Activated CD4-positive, alpha-beta T cell treated with anti-CD3 and anti-CD28 coated beads, Interleukin-2, amount 50 U/mL, for 24 hours (primary cell): ENCODE data around the gene ATG9A.

Experiments
- DNase-seq, 2 donors: peaks; one replicate each; pipeline ENCODE4 v3.0.0-alpha.2; 2020; ENCODE audit warnings: low read depth in 1 of 2, low spot score in 1 of 2

The ATG9A gene

DNA sequence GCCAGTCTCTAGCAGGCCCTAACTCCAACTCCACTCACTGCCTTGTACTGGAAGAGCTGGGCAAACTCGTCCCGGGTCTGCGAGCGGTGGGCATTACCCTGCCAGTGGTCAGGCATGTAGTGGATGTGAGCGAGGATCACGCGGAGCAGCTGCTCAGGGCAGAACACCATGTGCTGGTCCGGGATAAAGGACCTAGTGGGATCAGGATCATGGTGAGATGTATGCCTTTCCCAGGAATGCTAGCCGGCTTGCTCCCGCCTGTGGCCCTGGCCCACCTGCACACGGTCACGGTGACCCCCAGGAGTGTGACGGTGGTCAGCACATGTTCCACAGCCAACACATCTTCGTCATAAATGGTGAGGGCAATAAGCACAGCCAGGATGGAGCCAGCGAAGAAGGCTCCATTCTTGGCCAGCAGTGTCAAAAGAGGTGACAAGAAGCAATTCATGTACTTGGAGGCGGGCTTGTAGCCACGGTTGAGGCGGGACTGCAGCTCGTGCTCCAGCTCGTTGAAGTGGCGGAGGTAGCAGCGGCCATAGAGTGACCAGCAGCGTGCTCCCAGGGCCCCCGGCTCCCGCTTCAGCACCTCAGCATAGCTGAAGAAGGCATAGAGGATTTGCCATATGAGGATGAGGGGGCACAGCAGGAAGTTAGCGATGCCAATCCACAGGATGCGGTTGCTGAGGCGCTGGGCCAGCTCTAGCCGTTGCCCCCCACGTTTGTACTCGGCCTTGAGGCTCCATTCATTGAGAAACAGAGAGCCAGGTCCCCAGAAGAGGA lies 5.4 kb downstream of the ATG9A start:
- DNase-seq, result no peak

DNA sequence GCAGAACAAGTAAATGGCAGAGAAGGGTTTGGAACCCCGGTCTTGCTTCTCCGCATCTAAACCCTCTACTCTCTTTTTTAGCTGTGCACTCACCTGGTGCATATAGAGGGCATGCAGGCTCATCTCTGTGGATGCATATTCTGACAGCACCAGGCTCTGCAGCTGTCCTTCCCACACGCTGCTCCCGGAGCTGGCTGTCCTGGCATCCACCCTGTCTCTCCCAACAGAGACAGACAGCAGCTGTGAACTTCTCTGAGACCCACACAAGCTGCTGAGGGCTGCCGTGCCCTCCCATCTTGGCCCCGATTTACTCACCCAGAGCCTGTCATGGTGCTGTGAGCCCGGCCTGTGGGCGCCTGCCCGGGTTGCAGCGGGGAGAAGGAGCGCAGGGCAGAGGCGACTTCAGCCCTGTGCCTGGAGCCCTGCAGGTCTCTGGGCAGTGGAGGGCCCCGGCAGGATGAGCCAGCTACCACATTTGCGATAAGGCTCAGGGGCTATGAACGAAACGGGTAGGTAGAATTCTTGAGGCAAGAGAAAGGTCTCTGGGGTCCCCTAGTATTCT lies 7.4 kb downstream of the ATG9A start:
- no peak for DNase-seq

DNA sequence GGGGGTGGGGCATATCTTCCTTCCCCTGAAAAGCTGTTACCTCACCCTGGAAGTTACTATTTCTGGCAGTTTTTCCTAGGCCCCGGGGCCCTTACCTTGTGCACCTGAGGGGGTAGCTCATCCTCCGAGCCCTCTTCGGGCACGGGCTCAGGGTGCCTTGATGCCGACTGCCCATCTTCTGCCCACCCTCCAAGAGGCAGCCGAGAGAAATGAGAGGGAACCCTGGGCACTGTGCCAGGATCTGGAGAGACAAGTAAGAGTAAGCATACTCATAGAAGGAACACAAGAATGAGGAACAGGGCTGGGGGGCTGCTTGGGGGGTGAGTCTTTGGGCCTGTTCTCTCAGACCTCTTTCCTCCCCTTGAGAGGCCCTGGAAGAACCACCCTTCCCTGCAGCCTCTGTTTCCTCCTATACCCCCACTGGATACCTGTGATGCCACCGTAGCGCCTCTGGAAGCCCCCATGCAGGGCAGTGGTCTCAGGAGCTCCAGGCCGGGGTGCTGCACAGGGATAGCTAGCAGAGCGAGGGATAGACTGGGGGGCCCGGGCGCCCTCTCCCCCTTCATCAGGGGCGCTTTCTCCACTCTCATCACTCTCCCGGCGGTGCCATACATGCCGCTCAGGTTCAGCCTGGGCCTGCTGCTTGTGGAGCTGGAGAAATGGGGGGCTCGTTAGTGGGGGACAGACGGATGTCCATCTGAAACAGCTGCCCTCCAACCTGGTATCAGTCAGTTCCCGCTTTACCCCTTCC lies 8.6 kb downstream of the ATG9A start:
- DNase-seq, result no peak

DNA sequence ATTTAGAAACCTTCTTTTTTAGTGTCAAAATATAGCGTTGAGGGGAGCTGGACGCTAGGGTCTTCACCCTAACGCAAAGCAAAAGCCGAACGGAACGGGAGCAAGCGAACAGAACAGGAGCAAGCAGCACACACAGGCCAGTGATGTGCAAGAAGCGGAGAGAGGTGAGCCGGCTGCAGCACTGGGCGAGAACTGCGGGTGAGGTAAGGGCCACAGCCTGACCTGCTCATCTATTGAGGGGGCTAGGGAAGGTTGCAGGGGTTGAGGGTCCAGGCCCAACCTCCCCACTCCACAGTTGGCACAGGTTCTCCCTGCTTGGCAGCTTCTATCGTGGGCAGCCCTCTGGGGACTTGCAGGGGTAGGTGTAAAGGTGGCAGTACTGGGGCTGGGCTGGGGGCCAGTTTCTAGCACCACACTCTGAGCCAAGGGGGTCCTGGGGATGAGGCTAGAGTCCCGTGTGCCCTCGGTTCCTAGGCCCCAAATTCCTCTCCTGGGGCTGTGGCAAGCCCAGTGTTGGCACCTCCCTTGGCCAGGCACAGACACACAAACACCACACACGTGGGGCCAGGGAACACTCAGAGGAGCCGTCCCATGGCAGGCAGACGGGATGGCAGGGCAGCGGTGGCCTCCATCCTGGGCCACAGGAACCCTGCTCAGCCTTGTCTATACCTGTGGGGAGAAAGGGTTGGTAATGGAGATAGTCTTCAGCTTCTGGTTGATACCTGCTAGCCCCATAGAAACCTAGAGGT lies 9.5 kb downstream of the ATG9A start:
- no peak for DNase-seq

DNA sequence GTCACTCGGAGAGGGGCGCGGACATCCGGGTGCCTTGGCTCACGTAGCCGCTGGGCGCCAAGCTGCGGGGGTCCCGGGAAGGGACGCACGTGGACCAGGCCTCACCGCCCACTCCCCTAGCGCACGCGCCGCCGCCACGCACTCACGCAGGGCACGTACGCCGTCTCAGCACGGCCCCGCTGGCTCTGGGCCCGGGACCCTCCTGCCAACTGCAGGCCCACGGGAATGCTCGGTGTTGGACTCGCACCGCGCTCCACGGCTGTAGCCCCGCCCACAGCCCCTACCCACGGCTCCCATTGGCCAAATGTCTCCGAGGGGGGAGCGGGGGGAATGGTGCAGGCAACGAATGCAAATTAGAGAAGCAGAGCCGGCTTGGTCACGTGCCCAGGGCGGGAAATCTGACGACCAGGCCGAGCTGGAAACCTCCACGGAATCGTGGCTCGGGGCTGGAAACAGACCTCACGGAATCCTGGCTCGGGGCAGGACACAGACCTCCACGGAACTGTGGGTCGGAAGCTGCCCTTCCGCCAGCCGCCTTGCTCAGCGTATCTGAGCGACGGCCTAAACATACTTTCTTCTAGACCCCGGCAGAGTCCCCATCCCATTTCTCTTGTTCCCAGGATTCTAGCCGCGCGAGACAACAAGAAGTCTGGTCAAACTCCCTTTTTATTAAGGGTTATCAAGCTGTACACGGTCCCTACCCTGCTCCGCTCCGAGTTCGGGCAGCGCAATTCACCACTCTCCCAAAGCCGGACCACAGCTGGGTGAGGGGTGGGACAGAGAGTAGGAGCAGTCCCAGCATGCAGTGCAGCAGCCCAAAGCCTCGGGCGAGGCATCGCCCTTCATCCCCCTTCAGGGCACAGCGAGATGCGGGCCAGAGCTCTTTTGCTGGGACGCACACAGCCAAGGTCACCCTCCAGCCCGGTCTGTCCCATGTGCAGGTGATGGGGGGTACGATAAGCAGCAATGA lies 10.4 kb downstream of the ATG9A start, which contains the start of gene ABCB6:
ABCB6 (minus strand) TSS at position 227 of the 970 bp plus-strand sequence. CDS start 285 bp downstream, outside the sequence.
- DNase-seq, result peak; percentile 63 to 89

DNA sequence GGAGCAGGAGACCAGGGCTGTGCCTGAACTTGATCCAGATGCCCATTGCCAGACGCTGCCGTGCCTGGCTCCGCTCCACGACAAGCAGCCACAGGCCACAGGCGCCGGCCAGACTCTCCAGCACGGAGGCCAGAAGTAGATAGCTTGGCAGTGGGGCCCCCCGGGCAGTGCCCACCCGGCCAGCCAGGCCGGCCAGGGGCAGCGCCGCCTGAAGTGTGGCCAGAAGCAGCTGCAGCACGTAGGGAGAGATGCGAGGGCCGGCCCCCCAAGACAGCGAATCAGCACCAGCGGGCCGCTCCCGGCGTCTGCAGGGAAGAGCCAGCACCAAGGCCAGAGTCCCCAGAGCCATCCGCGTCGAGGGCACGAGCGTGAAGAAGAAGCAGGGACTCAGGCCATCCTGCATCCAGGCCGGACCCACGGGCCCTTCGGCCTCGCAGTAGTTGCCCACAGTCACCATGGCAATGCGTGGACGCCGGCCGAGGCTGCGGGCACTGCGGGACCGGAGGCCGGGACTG lies 11.2 kb downstream of the ATG9A start:
- DNase-seq, result peak in 1 of 2 donors; percentile 21

DNA sequence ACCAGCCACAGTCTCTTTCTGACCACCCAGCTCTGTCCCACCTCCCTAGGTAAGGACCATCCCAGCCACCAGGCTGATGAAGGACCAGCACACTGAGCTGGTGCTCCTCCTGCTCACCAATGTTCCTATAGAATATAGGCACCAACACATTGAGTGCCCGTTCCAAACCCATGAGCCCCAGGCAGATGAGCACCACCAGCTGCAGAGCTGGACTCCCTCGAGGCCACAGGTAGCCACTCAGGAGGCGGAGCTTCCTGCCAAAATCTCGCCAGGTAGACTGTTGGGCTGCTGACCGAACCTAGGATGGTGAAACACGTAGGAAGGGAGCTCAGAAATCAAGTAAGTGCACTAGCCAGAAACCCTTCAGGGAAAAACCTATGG lies 12.9 kb downstream of the ATG9A start:
- no peak for DNase-seq

DNA sequence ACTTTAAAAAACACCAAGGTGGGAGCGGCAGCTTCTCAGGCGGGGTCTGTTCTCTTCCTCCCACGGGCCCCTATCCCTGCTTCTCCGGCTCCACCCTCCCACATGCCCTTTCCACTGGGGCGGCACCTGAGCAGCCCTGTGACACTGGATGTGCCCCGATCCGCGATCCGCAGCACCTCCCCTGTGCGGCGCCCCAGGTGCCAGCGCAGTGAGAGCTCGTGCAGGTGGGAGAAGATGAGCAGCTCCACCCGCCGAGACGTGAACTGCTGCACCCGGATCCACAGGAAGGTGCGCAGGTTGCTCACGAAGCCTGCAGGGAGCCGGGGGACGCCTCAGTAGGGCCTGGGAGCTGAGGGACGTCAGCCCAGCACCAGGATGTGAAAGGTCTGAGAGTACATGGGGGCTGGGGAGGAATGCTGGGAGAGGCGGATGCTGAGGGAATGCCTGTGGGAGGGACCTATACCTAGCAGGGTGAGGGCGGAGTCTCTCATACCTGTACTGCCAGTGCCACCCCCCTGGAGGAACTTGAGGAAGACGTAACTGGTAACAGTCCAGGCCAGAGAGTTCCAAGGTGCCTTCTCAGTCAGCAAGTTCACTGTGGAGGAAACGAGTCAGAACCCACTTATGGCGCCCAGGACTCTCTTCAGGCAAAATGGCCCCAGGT lies 13.4 kb downstream of the ATG9A start:
- no peak for DNase-seq

DNA sequence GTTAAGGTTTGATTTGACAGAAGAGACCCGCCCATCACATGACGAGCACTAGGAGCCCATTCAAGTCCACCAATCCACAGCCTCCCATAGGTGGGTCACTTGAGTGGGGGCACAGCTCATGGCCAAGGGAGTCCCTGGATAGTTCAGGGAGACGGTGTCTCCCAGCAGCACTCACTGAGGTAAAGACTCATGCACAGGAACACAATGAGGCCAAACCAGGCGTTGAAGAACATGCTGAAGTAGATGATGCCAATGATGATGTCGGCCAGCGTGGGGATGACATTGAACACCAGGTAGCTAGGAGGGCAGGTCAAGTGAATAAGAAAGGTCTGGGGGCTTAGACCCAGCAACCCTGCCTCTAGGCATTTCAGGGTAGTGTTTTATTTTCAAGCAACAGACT lies 14.7 kb downstream of the ATG9A start:
- DNase-seq, result no peak

DNA sequence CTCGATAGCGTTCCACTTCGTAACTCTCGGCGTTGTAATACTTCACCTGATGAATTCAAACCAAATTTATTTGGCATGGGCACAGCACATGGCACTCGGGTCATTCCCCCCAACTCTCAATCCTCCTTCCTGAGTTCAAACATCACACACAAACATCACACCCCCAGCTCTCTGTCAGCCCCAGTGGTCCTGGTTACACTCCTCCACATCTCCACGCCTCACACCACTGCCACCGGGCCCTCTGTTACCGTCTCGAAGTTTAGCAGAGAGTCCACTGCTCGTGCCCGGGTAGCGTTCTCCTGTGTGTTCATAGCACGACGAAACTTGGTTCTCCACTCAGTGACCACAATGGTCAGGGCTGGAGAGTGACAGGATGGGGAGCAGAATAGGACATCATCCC lies 15.3 kb downstream of the ATG9A start:
- no peak for DNase-seq

DNA sequence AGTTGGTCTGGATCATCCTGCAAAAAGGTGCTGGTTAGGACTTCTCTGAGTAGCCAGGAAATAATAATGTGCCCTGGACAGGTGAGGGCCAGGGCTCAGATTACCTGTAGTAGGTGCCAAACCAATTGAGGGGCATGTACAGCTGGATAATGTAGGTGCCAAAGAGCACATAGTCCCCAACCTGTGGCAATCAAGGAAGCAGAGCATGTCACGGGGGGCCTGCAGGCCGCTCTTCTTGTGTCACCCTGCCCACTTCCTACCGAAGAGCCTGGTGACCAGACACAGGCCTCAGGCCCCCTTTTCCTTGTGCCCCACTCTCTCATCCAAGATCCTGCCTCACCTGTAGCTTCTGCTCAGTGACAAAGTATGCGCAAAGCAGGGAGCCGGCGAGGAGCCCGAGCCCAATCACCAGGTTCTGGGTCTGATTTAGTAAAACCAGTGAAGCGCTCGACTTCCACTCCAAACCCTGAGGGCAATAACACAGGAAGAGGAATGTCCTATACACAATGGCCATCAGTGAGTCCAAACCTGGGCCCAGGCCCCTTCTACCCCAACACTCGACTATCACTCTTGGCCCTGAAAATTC lies 15.9 kb downstream of the ATG9A start:
- DNase-seq, result no peak

DNA sequence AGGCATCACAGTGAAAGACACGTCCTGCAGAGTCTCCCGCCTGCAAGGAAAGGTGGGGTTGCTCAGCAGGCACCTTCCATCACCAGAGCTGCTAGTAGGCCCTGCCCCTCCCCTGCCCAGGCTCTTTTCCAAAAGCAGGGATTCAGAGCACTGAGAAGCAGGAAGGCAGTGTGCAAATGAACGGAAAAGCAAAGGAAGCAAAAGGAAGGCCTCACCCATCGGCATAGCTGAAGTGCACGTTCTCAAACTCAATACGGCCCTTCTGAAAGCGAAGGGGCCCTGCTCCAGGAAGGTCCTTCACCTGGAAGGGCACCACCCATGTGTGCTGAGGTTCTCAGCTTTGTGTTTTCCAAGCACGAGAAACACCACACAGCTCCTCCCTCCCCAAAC lies 16.4 kb downstream of the ATG9A start:
- no peak for DNase-seq

DNA sequence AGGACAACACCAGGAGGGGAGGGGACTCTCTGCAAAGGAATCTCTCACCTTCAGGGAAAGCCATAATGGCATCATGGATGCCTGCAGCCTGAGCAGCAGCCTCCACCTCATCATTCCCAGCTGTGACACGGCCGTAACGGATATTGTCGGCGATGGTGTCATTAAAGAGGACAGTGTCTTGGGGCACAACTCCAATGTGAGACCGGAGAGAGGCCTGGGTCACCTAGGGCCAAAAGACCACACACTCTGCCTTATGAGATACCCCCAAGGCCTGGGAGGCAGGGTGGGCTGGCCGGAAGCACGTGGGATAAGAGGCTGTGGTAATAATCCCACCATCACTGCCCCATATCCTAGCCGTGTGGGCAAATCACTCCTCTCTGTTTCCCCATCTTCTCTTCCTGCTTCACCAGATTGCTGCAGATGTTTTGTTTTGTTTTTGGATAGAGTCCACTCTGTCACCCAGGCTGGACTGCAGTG lies 18.5 kb downstream of the ATG9A start:
- no peak for DNase-seq

DNA sequence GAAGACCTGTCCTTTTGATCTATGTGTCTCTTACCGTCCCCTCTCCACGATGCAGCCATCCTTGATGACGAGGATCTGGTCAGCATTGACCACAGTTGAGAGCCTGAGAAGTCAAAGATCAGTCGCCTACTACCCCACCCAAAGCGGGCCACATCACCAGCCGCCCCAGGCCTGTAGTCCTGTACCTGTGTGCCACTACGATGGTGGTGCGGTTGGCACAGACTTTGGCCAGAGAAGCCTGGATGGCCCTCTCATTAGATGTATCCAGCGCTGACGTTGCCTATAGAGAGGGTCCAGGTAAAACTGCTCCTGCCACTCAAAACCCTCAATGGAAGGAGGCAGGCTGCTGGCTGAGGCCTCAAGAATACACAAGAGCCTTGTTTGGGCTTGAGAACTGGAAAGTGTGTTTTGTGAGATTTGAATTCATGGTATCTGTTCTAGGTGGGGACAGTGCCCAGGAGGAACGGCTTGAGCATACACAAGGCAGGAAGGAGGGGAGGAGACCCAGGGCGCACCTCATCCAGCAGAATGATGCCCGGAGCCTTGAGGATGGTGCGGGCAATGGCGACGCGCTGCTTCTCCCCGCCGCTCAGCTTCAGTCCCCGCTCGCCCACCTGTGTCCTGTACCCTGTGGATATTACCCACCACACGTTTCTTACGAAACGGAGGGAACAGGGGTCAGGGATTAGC lies 19.1 kb downstream of the ATG9A start:
- no peak for DNase-seq

DNA sequence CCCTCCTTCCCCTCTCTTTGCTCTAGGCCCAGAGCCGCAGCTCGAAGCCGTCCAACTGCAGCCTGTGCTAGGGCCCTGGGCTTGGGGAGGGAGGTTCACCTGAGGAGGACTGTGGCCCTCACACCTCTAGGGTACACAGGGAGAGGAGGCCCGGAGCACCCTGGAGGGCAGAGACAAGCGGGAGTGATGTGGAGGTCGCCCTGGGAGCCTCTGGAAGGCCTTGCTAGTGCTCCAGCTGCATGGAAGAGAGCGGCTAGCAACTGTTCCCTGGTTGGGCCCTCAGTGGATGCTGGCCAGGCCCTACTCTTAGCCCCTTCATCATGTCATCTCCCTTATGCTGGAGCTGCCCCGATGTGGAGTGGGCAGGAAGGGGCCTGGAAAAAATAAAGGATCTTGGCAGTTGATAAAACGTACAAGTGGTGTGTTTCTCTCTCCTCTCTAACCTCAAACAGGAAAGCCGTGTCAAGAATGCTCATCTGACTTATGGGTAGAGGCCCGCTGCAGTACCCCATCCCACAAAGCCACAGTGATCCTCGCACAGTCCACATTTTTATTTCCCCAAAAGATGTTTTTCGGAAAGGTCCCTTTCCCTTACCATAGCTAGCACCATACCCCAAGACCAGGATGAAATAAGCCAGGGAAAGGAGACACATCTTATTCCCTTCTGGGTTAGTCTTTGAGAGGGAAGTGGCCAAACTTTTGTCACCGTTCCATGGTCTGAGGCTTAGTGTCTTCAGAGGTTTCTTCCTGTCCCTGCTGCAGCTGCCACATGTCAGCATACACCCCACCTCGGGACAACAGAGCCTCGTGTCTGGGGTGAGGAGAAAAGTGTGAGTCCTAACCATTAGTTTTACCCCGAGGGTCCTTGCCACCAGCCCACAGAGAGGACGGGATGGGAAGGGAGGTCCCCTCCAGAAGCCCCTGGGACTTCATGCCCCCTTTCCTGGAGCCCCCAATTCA lies 19.9 kb downstream of the ATG9A start:
- DNase-seq, result no peak

DNA sequence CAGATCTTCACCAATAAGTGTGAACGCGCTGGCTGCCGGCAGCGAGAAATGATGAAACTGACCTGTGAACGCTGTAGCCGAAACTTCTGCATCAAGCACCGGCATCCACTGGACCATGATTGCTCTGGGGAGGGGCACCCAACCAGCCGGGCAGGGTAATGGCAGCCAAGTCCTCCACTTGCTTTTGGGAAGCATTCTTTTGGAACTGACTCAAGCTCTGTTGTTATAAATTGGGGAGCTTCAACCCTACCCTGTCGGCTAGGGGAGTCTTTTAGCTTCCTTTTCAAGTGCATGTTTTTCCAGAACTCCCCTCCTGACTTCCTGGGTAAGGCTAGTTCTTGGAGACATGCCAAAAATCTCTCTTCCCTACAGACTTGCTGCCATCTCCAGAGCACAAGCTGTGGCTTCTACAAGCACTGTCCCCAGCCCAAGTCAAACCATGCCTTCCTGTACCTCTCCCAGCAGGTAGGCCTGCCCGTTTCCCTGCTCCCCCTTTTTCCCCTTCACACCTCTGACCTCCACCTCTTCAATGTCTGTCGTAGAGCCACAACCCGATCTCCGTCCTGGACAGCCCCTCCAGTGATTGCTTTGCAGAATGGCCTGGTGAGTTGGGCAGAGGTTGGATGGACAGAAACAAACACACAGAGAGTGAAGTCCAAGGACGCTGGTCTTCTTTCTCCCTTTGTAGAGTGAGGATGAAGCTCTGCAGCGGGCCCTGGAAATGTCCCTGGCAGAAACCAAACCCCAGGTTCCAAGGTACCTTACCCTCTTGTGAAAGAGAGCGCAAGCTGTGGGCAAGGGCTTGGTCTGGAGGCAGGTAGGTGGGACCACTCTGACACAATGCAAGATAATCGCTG lies 21.3 kb downstream of the ATG9A start:
- DNase-seq, result no peak
